ENCODE measurements around the gene TPI1.

The TPI1 gene

GRCh38 chr12:6846316-6846869 lies 20.9 kb upstream of the TPI1 start:
- WGBS (ENCODE audit: insufficient coverage), result 97% methylated on average over 5 of the region's 7 CpGs
- ChIA-PET POLR2A (no interaction called here), CTCF (interaction anchor here (0.6 to 4.3 kb wide), 3 partner anchors 12 to 57 kb away, joined by 3 to 39 read pairs (median 4); partner anchors contain the start of genes CD4 and P3H3)
- H3K27me3 ChIP-seq (replicated peaks in 2 of 5; ENCODE audit: control insufficient read depth in 4 of 5, insufficient read depth in 5 of 5, low read length in 4 of 5), result no peaks in the 10 kb centered on the region
- no peak for DNase-seq
- peaks cover 5 to 56% (median 36%) of the 10 kb centered on the region in 4 experiments for H3K36me3 ChIP-seq (ENCODE audit: control insufficient read depth in 4 of 4, insufficient read depth in 4 of 4, low read length in 3 of 4)
- H3K4me1 ChIP-seq (ENCODE audit: control extremely low read depth in 1 of 4, control insufficient read depth in 4 of 4, insufficient read depth in 4 of 4, low read length in 3 of 4), result peaks cover 5 to 24% (median 21%) of the 10 kb centered on the region in 4 experiments
- no peaks in the 10 kb centered on the region for H3K9me3 ChIP-seq (ENCODE audit: control extremely low read depth in 1 of 5, control insufficient read depth in 4 of 5, insufficient read depth in 2 of 5, low read depth in 1 of 5, low read length in 4 of 5)
- H3K4me3 ChIP-seq (ENCODE audit: control insufficient read depth in 1 of 7, extremely low read depth in 1 of 7, insufficient read depth in 4 of 7, low read depth in 2 of 7, low read length in 6 of 7), result no peak overlapping the region
- H3K27ac ChIP-seq (ENCODE audit: insufficient read depth in 1 of 2, low read depth in 1 of 2, low read length in 2 of 2, poor library complexity in 1 of 2, severe bottlenecking in 2 of 2), result no peak overlapping the region

DNA sequence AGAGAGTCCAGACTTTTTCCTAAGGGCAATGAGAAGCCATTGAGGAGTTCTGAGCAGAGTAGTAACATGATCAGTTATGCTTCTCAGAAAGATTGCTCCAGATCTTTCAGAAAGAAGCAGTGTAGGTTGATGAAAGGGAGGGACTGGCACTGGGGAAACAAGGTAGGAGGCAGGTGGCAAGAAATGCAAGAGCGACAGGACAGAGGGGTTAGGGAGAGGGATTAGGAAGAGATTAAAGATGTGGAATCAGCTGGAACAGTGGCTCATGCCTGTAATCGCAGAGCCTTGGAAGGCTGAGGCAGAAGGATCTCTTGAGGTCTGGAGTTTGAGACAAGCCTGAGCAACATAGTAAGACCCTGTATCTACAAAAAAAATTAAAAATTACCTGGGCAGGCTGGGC lies 19.7 kb upstream of the TPI1 start:
- POLR2A ChIA-PET, result no interaction called here
- Histone ChIP-seq H3K27me3 (replicated peaks in 2 of 5; ENCODE audit: control insufficient read depth in 4 of 5, insufficient read depth in 5 of 5, low read length in 4 of 5) (no peaks in the 10 kb centered on the region), H3K4me3 (ENCODE audit: control insufficient read depth in 1 of 7, extremely low read depth in 1 of 7, insufficient read depth in 4 of 7, low read depth in 2 of 7, low read length in 6 of 7) (no peak overlapping the region), H3K27ac (ENCODE audit: insufficient read depth in 1 of 2, low read depth in 1 of 2, low read length in 2 of 2, poor library complexity in 1 of 2, severe bottlenecking in 2 of 2) (no peak overlapping the region), H3K9me3 (ENCODE audit: control extremely low read depth in 1 of 5, control insufficient read depth in 4 of 5, insufficient read depth in 2 of 5, low read depth in 1 of 5, low read length in 4 of 5) (no peaks in the 10 kb centered on the region), H3K4me1 (ENCODE audit: control extremely low read depth in 1 of 4, control insufficient read depth in 4 of 4, insufficient read depth in 4 of 4, low read length in 3 of 4) (peaks cover 5 to 28% (median 22%) of the 10 kb centered on the region in 4 experiments), H3K36me3 (ENCODE audit: control insufficient read depth in 4 of 4, insufficient read depth in 4 of 4, low read length in 3 of 4) (peaks cover 5 to 54% (median 35%) of the 10 kb centered on the region in 4 experiments)
- CTCF ChIA-PET, result interaction anchor here (4.3 kb wide), 1 partner anchor 13 kb away, joined by 39 read pairs; no protein-coding TSS in a partner anchor
- DNase-seq, result no peak
- WGBS (ENCODE audit: insufficient coverage), result 91% methylated on average over 1 of the region's 2 CpGs

- H3K4me3 ChIP-seq (ENCODE audit: control insufficient read depth in 1 of 7, extremely low read depth in 1 of 7, insufficient read depth in 4 of 7, low read depth in 2 of 7, low read length in 6 of 7), result peak overlapping the region in 1 of 7 experiments; percentile 90
- whole genome bisulfite sequencing (ENCODE audit: insufficient coverage), result 0% methylated on average over 1 of the region's 2 CpGs
- CTCF ChIA-PET, result interaction anchor here (1.1 to 4.3 kb wide), 4 partner anchors 15 to 96 kb away, joined by 3 to 39 read pairs (median 4); no protein-coding TSS in a partner anchor
- H3K9me3 ChIP-seq (ENCODE audit: control extremely low read depth in 1 of 5, control insufficient read depth in 4 of 5, insufficient read depth in 2 of 5, low read depth in 1 of 5, low read length in 4 of 5), result no peaks in the 10 kb centered on the region
- H3K27ac ChIP-seq (ENCODE audit: insufficient read depth in 1 of 2, low read depth in 1 of 2, low read length in 2 of 2, poor library complexity in 1 of 2, severe bottlenecking in 2 of 2), result no peak overlapping the region
- peak in 2 of 3 donors; percentile 41 to 44 for DNase-seq
- H3K36me3 ChIP-seq (ENCODE audit: control insufficient read depth in 4 of 4, insufficient read depth in 4 of 4, low read length in 3 of 4), result peaks cover 3 to 53% (median 33%) of the 10 kb centered on the region in 4 experiments
- POLR2A ChIA-PET, result no interaction called here
- H3K4me1 ChIP-seq (ENCODE audit: control extremely low read depth in 1 of 4, control insufficient read depth in 4 of 4, insufficient read depth in 4 of 4, low read length in 3 of 4), result peaks cover 5 to 42% (median 33%) of the 10 kb centered on the region in 4 experiments
- no peaks in the 10 kb centered on the region for H3K27me3 ChIP-seq (replicated peaks in 2 of 5; ENCODE audit: control insufficient read depth in 4 of 5, insufficient read depth in 5 of 5, low read length in 4 of 5)
Measured at GRCh38 chr12:6849427-6849826, 17.9 kb upstream of the TPI1 start.

- Histone ChIP-seq H3K36me3 (ENCODE audit: control insufficient read depth in 4 of 4, insufficient read depth in 4 of 4, low read length in 3 of 4) (peaks cover 3 to 55% (median 30%) of the 10 kb centered on the region in 4 experiments), H3K9me3 (ENCODE audit: control extremely low read depth in 1 of 5, control insufficient read depth in 4 of 5, insufficient read depth in 2 of 5, low read depth in 1 of 5, low read length in 4 of 5) (no peaks in the 10 kb centered on the region), H3K4me1 (ENCODE audit: control extremely low read depth in 1 of 4, control insufficient read depth in 4 of 4, insufficient read depth in 4 of 4, low read length in 3 of 4) (peaks cover 5 to 42% (median 33%) of the 10 kb centered on the region in 4 experiments), H3K4me3 (ENCODE audit: control insufficient read depth in 1 of 7, extremely low read depth in 1 of 7, insufficient read depth in 4 of 7, low read depth in 2 of 7, low read length in 6 of 7) (peak overlapping the region in 4 of 7 experiments; percentile 90 to 99 (median 90)), H3K27me3 (replicated peaks in 2 of 5; ENCODE audit: control insufficient read depth in 4 of 5, insufficient read depth in 5 of 5, low read length in 4 of 5) (no peaks in the 10 kb centered on the region), H3K27ac (ENCODE audit: insufficient read depth in 1 of 2, low read depth in 1 of 2, low read length in 2 of 2, poor library complexity in 1 of 2, severe bottlenecking in 2 of 2) (no peak overlapping the region)
- ChIA-PET CTCF (interaction anchor here (1.0 to 4.3 kb wide), 6 partner anchors 15 to 96 kb away, joined by 3 to 39 read pairs (median 4); no protein-coding TSS in a partner anchor), POLR2A (no interaction called here)
- no peak for DNase-seq
- 95% methylated on average over 8 of the region's 10 CpGs for WGBS (ENCODE audit: insufficient coverage)
Measured at GRCh38 chr12:6849976-6850560, 17.3 kb upstream of the TPI1 start.

GRCh38 chr12:6850796-6851152 lies 16.6 kb upstream of the TPI1 start:
- Histone ChIP-seq H3K9me3 (ENCODE audit: control extremely low read depth in 1 of 5, control insufficient read depth in 4 of 5, insufficient read depth in 2 of 5, low read depth in 1 of 5, low read length in 4 of 5) (no peaks in the 10 kb centered on the region), H3K36me3 (ENCODE audit: control insufficient read depth in 4 of 4, insufficient read depth in 4 of 4, low read length in 3 of 4) (peaks cover 4 to 57% (median 32%) of the 10 kb centered on the region in 4 experiments), H3K4me3 (ENCODE audit: control insufficient read depth in 1 of 7, extremely low read depth in 1 of 7, insufficient read depth in 4 of 7, low read depth in 2 of 7, low read length in 6 of 7) (peak overlapping the region in 6 of 7 experiments; percentile 87 to 99 (median 90)), H3K27me3 (replicated peaks in 2 of 5; ENCODE audit: control insufficient read depth in 4 of 5, insufficient read depth in 5 of 5, low read length in 4 of 5) (no peaks in the 10 kb centered on the region), H3K4me1 (ENCODE audit: control extremely low read depth in 1 of 4, control insufficient read depth in 4 of 4, insufficient read depth in 4 of 4, low read length in 3 of 4) (peaks cover 5 to 42% (median 33%) of the 10 kb centered on the region in 4 experiments), H3K27ac (ENCODE audit: insufficient read depth in 1 of 2, low read depth in 1 of 2, low read length in 2 of 2, poor library complexity in 1 of 2, severe bottlenecking in 2 of 2) (peak overlapping the region in 1 of 2 experiments; percentile 64)
- CTCF ChIA-PET, result interaction anchor here (1.0 to 6.8 kb wide), 8 partner anchors 14 to 76 kb away, joined by 3 to 85 read pairs (median 6); partner anchors contain the start of genes SPSB2 and TPI1
- DNase-seq, result no peak
- POLR2A ChIA-PET, result interaction anchor here (1.8 to 2.2 kb wide), 2 partner anchors 16 to 97 kb away, joined by 6 to 8 read pairs; partner anchors contain the start of genes MLF2 and TPI1
- 81% methylated on average over 16 of the region's 16 CpGs for WGBS (ENCODE audit: insufficient coverage)

DNA sequence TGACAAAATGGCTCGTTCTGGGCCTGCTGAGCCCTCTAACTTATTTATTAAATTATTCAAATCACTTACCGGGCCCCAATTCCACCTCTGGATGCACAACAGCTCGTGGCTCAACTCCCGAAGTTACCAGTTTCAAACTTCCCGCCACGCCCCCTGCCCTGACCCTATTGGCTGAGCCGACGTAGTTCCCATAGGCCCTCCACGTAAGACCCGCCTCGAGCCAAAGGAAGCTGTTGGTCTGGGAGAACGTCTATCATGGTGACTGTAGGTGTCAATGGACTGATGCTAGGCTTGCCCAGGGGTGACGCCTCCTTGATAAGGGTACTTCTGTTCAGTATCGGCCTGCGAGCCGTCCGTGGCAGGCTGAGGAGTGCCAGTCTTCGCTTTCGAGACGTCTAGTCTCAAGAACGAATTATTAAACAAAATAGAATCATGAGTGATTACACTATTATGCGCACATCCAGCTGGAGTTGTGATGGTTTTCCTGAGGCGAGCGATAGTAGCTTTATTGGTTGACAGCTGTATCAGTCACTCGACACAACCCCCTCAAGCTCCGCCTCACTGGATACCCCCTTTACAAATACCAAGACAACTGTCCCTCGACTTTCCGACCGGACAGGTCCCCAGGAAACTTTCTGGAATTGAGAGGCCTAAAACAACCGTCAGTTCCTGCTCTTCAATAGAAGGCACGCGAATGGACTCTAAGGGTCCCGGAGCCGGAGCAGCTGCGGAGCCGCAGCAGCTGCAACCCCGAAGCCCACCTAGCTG lies 16.0 kb upstream of the TPI1 start, which contains the start of gene CDCA3:
Gene CDCA3, minus strand, starts transcription at position 134 of the 768 bp plus-strand sequence. CDS start 334 bp downstream, outside the sequence.
- Histone ChIP-seq H3K36me3 (ENCODE audit: control insufficient read depth in 4 of 4, insufficient read depth in 4 of 4, low read length in 3 of 4) (peaks cover 6 to 57% (median 32%) of the 10 kb centered on the region in 4 experiments), H3K4me1 (ENCODE audit: control extremely low read depth in 1 of 4, control insufficient read depth in 4 of 4, insufficient read depth in 4 of 4, low read length in 3 of 4) (peaks cover 5 to 42% (median 33%) of the 10 kb centered on the region in 4 experiments), H3K4me3 (ENCODE audit: control insufficient read depth in 1 of 7, extremely low read depth in 1 of 7, insufficient read depth in 4 of 7, low read depth in 2 of 7, low read length in 6 of 7) (peak within 1 kb of the TSS; percentile 82 to 99 (median 90)), H3K27ac (ENCODE audit: insufficient read depth in 1 of 2, low read depth in 1 of 2, low read length in 2 of 2, poor library complexity in 1 of 2, severe bottlenecking in 2 of 2) (peak within 1 kb of the TSS; percentile 80 to 89), H3K27me3 (replicated peaks in 2 of 5; ENCODE audit: control insufficient read depth in 4 of 5, insufficient read depth in 5 of 5, low read length in 4 of 5) (no peaks in the 10 kb centered on the region), H3K9me3 (ENCODE audit: control extremely low read depth in 1 of 5, control insufficient read depth in 4 of 5, insufficient read depth in 2 of 5, low read depth in 1 of 5, low read length in 4 of 5) (no peaks in the 10 kb centered on the region)
- ChIA-PET POLR2A (interaction anchor here (0.7 to 2.2 kb wide), 8 partner anchors 16 to 162 kb away, joined by 3 to 14 read pairs (median 6); partner anchors contain the start of genes C12orf57, MLF2, RNU7-1 and SPSB2), CTCF (interaction anchor here (0.6 to 6.8 kb wide), 11 partner anchors 8 to 97 kb away, joined by 3 to 85 read pairs (median 4); partner anchors contain the start of genes C12orf57, RNU7-1, SPSB2 and TPI1)
- peak; percentile 97 to 99 (median 99) for DNase-seq
- WGBS (ENCODE audit: insufficient coverage), result under 1% methylated on average over 32 of the region's 37 CpGs

Data from common myeloid progenitor, CD34-positive (primary cell).